GM12878 (cell line): ENCODE data around the gene PSMG3. TPM values are rescaled to one million over a fixed set of nuclear protein-coding genes. Genes with fewer than 3 reads are reported as not detected.

Experiments
- ATAC-seq: fragments of 200-7000 bp; cut with Tn5 transposase; 3 replicates; pipeline ENCODE4 v1.9.1; 2020; ENCODE audit warnings: mild to moderate bottlenecking, moderate library complexity
- BruUV-seq: library from RNA; stranded (reverse); fragments of 400-500 nt; replicated peaks from 2 replicates; lab custom pipeline; 2021; lab: Mats Ljungman, UMichigan
- CTCF ChIA-PET: fragments of 300-600 bp; sonication (Branson Sonifier 250); formaldehyde crosslinking; extraction: SDS; loops from one replicate; lab custom pipeline; 2021; ENCODE audit warnings: inconsistent platforms; lab: Yijun Ruan, JAX
- POLR2A ChIA-PET: fragments of 350-600 bp; formaldehyde crosslinking; extraction: SDS; loops from one replicate; lab custom pipeline; 2021; ENCODE audit warnings: inconsistent platforms; lab: Charles Lee
- RAD21 ChIA-PET: fragments of 300-600 bp; sonication (Branson Sonifier 250); formaldehyde crosslinking; loops from one replicate; lab custom pipeline; 2023; ENCODE audit warnings: antibody characterized with exemption; ENCODE audit not compliant: unreplicated experiment; lab: Charles Lee
- SMC1A ChIA-PET: fragments of 300-600 bp; sonication (Branson Sonifier 250); formaldehyde crosslinking; loops from one replicate; lab custom pipeline; 2023; ENCODE audit not compliant: unreplicated experiment, uncharacterized antibody; lab: Charles Lee
- DNase-seq: peaks from one replicate; pipeline ENCODE4 v3.0.0-alpha.2; 2011; ENCODE audit warnings: low read depth, low spot score
- FAIRE-seq: peaks from 3 replicates; lab custom pipeline; 2011; peaks lifted over from hg19 to GRCh38; lab: Jason Lieb, UNC
- H2AFZ ChIP-seq: 2 replicates; pipeline ENCODE4 v1.6.0; 2011; ENCODE audit warnings: low read depth, low read length, control low read depth; ENCODE audit not compliant: control insufficient read depth
- H3K27ac ChIP-seq: 2 replicates; pipeline ENCODE4 v1.5.1; 2011; ENCODE audit warnings: control low read depth; ENCODE audit not compliant: control insufficient read depth, insufficient read depth
- H3K27me3 ChIP-seq, 2 experiments: replicated peaks in 1 of 2; 2 replicates each; pipeline versions ENCODE4 v1.6.0 to v1.6.1; 2011; ENCODE audit warnings: low read length in 1 of 2; ENCODE audit not compliant: control insufficient read depth in 2 of 2, insufficient read depth in 2 of 2
- H3K36me3 ChIP-seq, 2 experiments: 2 replicates each; pipeline ENCODE4 v1.5.1; 2011; ENCODE audit warnings: low read length in 1 of 2; ENCODE audit not compliant: control insufficient read depth in 2 of 2, insufficient read depth in 2 of 2
- H3K4me1 ChIP-seq: 2 replicates; pipeline ENCODE4 v1.6.1; 2011; ENCODE audit warnings: mild to moderate bottlenecking, low read length, moderate library complexity, mixed read lengths; ENCODE audit not compliant: control insufficient read depth, insufficient read depth
- H3K4me2 ChIP-seq: 2 replicates; pipeline ENCODE4 v1.6.0; 2011; ENCODE audit warnings: control low read depth; ENCODE audit not compliant: control insufficient read depth, insufficient read depth
- H3K4me3 ChIP-seq: fragments of 200-600 bp; sonication (generic); 2 replicates; pipeline ENCODE4 v1.5.1; 2016
- H3K79me2 ChIP-seq: 2 replicates; pipeline ENCODE4 v1.6.0; 2011; ENCODE audit warnings: low read length; ENCODE audit not compliant: control insufficient read depth, insufficient read depth
- H3K9ac ChIP-seq: 2 replicates; pipeline ENCODE4 v1.8.0; 2011; ENCODE audit warnings: low read length, control low read depth, mixed read lengths; ENCODE audit not compliant: control insufficient read depth, insufficient read depth
- H3K9me3 ChIP-seq: replicated peaks from 3 replicates; pipeline ENCODE4 v1.5.1; 2011; ENCODE audit warnings: mild to moderate bottlenecking, low read length; ENCODE audit not compliant: control insufficient read depth, insufficient read depth
- H4K20me1 ChIP-seq: 2 replicates; pipeline ENCODE4 v1.6.0; 2011; ENCODE audit not compliant: control insufficient read depth, insufficient read depth
- ATF7 ChIP-seq: fragments of 450-650 bp; IDR thresholded peaks from 2 replicates; pipeline ENCODE4 v1.6.1; 2016; ENCODE audit warnings: low read depth, mild to moderate bottlenecking
- CBFB ChIP-seq: IDR thresholded peaks from 2 replicates; pipeline ENCODE4 v1.6.1; 2016; ENCODE audit warnings: antibody characterized with exemption, low read depth
- CEBPB ChIP-seq, 2 experiments: fragments of 150-350 bp in 1 of 2; IDR thresholded peaks; 2 replicates each; pipeline ENCODE4 v1.6.1; 2012 to 2014; ENCODE audit warnings: low read depth in 2 of 2, low read length in 2 of 2, borderline replicate concordance in 1 of 2, inconsistent platforms in 1 of 2
- EP300 ChIP-seq, 2 experiments: fragments of 150-350 bp in 1 of 2; IDR thresholded peaks; 2 replicates each; pipeline ENCODE4 v1.6.1; 2011 to 2012; ENCODE audit warnings: low read depth in 2 of 2, low read length in 2 of 2, borderline replicate concordance in 1 of 2, improper control_type of control experiment in 1 of 2, inconsistent platforms in 1 of 2; ENCODE audit not compliant: control insufficient read depth in 1 of 2
- ESRRA ChIP-seq: IDR thresholded peaks from 2 replicates; pipeline ENCODE4 v1.6.1; 2012; ENCODE audit warnings: mild to moderate bottlenecking, low read length, improper control_type of control experiment
- IKZF1 ChIP-seq: fragments of 450-650 bp; conservative IDR thresholded peaks from 2 replicates; pipeline ENCODE4 v1.6.1; 2017; ENCODE audit warnings: antibody characterized with exemption, mild to moderate bottlenecking
- IRF4 ChIP-seq: IDR thresholded peaks from 2 replicates; pipeline ENCODE4 v1.6.1; 2011; ENCODE audit warnings: low read depth, low read length
- KAT2A ChIP-seq: conservative IDR thresholded peaks from 2 replicates; pipeline ENCODE4 v1.6.1; 2011; ENCODE audit warnings: low read depth, low read length; ENCODE audit not compliant: control insufficient read depth
- NFYB ChIP-seq: IDR thresholded peaks from 2 replicates; pipeline ENCODE4 v1.6.1; 2011; ENCODE audit warnings: low read depth, mild to moderate bottlenecking, low read length, improper control_type of control experiment, moderate library complexity; ENCODE audit not compliant: insufficient read depth
- NKRF ChIP-seq: fragments of 450-650 bp; conservative IDR thresholded peaks from 2 replicates; pipeline ENCODE4 v1.6.1; 2017; ENCODE audit warnings: mild to moderate bottlenecking, moderate library complexity
- NRF1 ChIP-seq: conservative IDR thresholded peaks from 2 replicates; pipeline ENCODE4 v1.6.1; 2011; ENCODE audit warnings: mild to moderate bottlenecking, low read depth, low read length, improper control_type of control experiment
- RELB ChIP-seq: fragments of 450-650 bp; IDR thresholded peaks from 2 replicates; pipeline ENCODE4 v1.6.1; 2017; ENCODE audit warnings: low read depth, mild to moderate bottlenecking, moderate library complexity
- RFX5 ChIP-seq: IDR thresholded peaks from 2 replicates; pipeline ENCODE4 v1.6.1; 2011; ENCODE audit warnings: low read depth, low read length, improper control_type of control experiment
- SPI1 ChIP-seq: IDR thresholded peaks from 2 replicates; pipeline ENCODE4 v1.6.1; 2011; ENCODE audit warnings: low read depth, mild to moderate bottlenecking, low read length, moderate library complexity, borderline replicate concordance; ENCODE audit not compliant: insufficient read depth
- ZNF217 ChIP-seq: fragments of 450-650 bp; IDR thresholded peaks from 2 replicates; pipeline ENCODE4 v1.6.1; 2017; ENCODE audit warnings: antibody characterized with exemption, mild to moderate bottlenecking
- WGBS: methylation state at CpG from one replicate; pipeline ENCODE4 v1.1.6; 2016; ENCODE audit warnings: low lambda C conversion rate; ENCODE audit not compliant: insufficient replicate concordance, insufficient coverage; ENCODE audit errors: missing lambda C conversion rate; 5-methylcytosine and 5-hydroxymethylcytosine counted together
- in situ Hi-C: fragments of 300-500 bp; cut with MboI; formaldehyde crosslinking; loops from 9 replicates; pipeline ENCODE4 v1.14.3; 2018; ENCODE audit warnings: mixed read lengths
- intact Hi-C: fragments of 100-400 bp; cut with micrococcal nuclease; formaldehyde crosslinking; loops from one replicate; pipeline ENCODE4 v1.14.2; 2022; ENCODE audit not compliant: unreplicated experiment
- polyA plus RNA-seq, 11 experiments: library from polyadenylated mRNA; depleted of rRNA in 4 of 11; unstranded in 6 of 11; stranded (reverse) in 5 of 11; fragments of >200 nt; fragmentation: Nextera tagmentation in 4 of 11; fragmentation: Illumina TruSeq in 1 of 11; extraction: Ambion mirVana in 4 of 11; extraction: Trizol in 1 of 11; gene quantifications; 1 replicate in 1 of 11; 2 replicates in 10 of 11; pipeline versions ENCODE4 v1.2.1 to v1.2.3, GENCODE V29; 2011 to 2016; ENCODE audit warnings: inconsistent platforms in 2 of 11, missing spikeins in 2 of 11, low read depth in 1 of 11
- total RNA-seq, 4 experiments: library from RNA; depleted of rRNA in 3 of 4; stranded (reverse); fragments of >200 nt in 3 of 4; fragmentation: Illumina TruSeq in 1 of 4; extraction: Trizol in 1 of 4; gene quantifications; 2 replicates each; pipeline versions ENCODE4 v1.2.1 to v1.2.3, GENCODE V29; 2013 to 2021
- TF ChIP-seq, protein P1 (sequence below): fragments of 450-650 bp; IDR thresholded peaks from 2 replicates; pipeline ENCODE4 v1.6.1; 2014; ENCODE audit warnings: mild to moderate bottlenecking
- TF ChIP-seq, protein P2 (sequence below): IDR thresholded peaks from 2 replicates; pipeline ENCODE4 v1.6.1; 2012; ENCODE audit warnings: low read depth, low read length, improper control_type of control experiment
- TF ChIP-seq, protein P3 (sequence below): fragments of 450-650 bp; IDR thresholded peaks from 2 replicates; pipeline ENCODE4 v1.6.1; 2017; ENCODE audit warnings: mild to moderate bottlenecking

The PSMG3 gene
- total and polyA plus RNA-seq, 10 of the 15 experiments (the other 5 are each of a cell fraction or from before 2014, with no cell fraction given): 23.9 to 115 (median 60.6) TPM

- intact Hi-C loops: no loop called here
- DNase-seq (no peak), FAIRE-seq (no peak), ATAC-seq (no peak)
- POLR2A ChIA-PET: no interaction called here
- no peaks in the 10 kb centered on the region for H3K36me3 ChIP-seq
- no peak overlapping the region for H3K9ac ChIP-seq
- CTCF ChIA-PET: no interaction called here
- H3K27me3 ChIP-seq: no peaks in the 10 kb centered on the region
- in situ Hi-C loops: no loop called here
- H2AFZ ChIP-seq: no peak overlapping the region
- H3K79me2 ChIP-seq: no peaks in the 10 kb centered on the region
- no peaks in the 10 kb centered on the region for H3K9me3 ChIP-seq
- WGBS: 43% methylated on average over 10 of the region's 10 CpGs
- H3K4me3 ChIP-seq: no peak overlapping the region
- no peaks in the 10 kb centered on the region for H4K20me1 ChIP-seq
- no peak overlapping the region for H3K27ac ChIP-seq
- BruUV-seq: no TSS peak
- no peak overlapping the region for H3K4me2 ChIP-seq
- RAD21 ChIA-PET: no interaction called here
- SMC1A ChIA-PET: no interaction called here
- H3K4me1 ChIP-seq: no peaks in the 10 kb centered on the region
- TF ChIP-seq, protein P1, sequence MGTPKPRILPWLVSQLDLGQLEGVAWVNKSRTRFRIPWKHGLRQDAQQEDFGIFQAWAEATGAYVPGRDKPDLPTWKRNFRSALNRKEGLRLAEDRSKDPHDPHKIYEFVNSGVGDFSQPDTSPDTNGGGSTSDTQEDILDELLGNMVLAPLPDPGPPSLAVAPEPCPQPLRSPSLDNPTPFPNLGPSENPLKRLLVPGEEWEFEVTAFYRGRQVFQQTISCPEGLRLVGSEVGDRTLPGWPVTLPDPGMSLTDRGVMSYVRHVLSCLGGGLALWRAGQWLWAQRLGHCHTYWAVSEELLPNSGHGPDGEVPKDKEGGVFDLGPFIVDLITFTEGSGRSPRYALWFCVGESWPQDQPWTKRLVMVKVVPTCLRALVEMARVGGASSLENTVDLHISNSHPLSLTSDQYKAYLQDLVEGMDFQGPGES: no peak
- TF ChIP-seq ESRRA (no peak), SPI1 (no peak), CBFB (no peak), NRF1 (no peak), RELB (no peak), NKRF (no peak), NFYB (no peak), EP300 (IDR thresholded peaks at IDR 0.05; ENCODE audit: borderline replicate concordance in 1 of 2, control insufficient read depth in 1 of 2, low read depth in 2 of 2, low read length in 2 of 2) (no peak), IKZF1 (no peak), KAT2A (no peak), CEBPB (IDR thresholded peaks at IDR 0.05; ENCODE audit: borderline replicate concordance in 1 of 2, low read depth in 2 of 2, low read length in 2 of 2) (no peak), ATF7 (no peak), ZNF217 (no peak), RFX5 (no peak), IRF4 (no peak)
- TF ChIP-seq, protein P2, sequence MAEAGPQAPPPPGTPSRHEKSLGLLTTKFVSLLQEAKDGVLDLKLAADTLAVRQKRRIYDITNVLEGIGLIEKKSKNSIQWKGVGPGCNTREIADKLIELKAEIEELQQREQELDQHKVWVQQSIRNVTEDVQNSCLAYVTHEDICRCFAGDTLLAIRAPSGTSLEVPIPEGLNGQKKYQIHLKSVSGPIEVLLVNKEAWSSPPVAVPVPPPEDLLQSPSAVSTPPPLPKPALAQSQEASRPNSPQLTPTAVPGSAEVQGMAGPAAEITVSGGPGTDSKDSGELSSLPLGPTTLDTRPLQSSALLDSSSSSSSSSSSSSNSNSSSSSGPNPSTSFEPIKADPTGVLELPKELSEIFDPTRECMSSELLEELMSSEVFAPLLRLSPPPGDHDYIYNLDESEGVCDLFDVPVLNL: no peak
- TF ChIP-seq, protein P3, sequence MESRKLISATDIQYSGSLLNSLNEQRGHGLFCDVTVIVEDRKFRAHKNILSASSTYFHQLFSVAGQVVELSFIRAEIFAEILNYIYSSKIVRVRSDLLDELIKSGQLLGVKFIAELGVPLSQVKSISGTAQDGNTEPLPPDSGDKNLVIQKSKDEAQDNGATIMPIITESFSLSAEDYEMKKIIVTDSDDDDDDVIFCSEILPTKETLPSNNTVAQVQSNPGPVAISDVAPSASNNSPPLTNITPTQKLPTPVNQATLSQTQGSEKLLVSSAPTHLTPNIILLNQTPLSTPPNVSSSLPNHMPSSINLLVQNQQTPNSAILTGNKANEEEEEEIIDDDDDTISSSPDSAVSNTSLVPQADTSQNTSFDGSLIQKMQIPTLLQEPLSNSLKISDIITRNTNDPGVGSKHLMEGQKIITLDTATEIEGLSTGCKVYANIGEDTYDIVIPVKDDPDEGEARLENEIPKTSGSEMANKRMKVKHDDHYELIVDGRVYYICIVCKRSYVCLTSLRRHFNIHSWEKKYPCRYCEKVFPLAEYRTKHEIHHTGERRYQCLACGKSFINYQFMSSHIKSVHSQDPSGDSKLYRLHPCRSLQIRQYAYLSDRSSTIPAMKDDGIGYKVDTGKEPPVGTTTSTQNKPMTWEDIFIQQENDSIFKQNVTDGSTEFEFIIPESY: no peak
Observed at GRCh38 chr7:1607696-1608095, 37.9 kb upstream of the PSMG3 start.
